Effector CD8-positive, alpha-beta T cell (primary cell): ENCODE data around the gene ANKRD45.
"Not testable (repeated sequence)": the region's sequence is repeated elsewhere in the genome, so short reads cannot be mapped to it uniquely, and the experiment has no call there.

ENCODE experiments used
- DNase-seq: peaks from one replicate; lab custom pipeline; 2025; lab: John Stamatoyannopoulos, UW

Gene ANKRD45

DNA sequence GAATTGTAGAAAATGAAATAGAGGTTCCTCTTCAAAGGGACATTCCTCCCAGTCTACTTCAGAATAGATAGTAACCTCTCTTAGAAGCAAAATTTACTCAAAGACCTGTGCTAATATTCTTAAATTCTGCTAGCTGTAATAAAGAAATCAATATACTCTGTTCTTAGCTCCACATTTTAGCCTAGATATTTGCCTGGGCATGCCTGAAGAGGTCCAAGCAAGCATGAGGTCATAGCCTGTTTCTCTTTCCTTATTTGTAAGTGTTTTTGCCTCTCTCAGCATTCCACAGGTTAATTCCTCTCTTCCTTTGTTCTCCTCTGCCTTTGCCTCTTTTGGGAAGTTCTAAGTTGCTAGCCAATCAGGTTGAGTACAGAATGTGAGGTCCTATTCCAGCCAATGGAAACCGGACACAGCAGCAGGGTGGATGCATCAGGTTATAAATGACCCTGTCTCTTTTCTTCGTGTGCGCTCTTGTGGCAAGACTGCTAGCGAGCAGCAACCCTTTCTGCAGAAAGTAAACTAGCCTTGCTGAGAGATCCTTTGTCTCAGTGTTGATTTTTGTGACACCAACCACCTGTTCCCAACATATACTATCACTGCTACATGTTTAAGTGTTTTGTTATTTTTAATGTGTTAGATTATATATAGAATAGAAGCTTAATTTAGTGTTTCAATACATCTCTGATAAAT, 27.1 kb downstream of the ANKRD45 start:
- DNase-seq, result not testable (repeated sequence)

DNA sequence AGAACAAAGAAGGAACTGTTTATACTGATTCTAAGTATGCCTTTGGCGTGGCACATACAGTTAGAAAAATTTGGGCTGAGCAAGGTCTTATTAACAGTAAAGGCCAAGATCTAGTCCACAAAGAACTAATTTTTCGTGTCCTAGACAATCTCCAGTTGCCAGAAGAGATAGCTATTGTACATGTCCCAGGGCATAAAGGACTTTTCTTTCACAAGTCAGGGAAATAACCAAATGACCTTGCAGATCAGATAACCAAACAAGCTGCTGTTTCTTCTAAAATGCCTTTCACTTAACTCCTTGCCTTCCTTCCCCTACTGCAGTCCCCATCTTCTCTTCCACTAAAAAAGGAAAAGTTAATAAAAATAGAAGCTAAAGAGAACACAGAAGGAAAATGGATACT, 30.5 kb downstream of the ANKRD45 start:
- no peak for DNase-seq

DNA sequence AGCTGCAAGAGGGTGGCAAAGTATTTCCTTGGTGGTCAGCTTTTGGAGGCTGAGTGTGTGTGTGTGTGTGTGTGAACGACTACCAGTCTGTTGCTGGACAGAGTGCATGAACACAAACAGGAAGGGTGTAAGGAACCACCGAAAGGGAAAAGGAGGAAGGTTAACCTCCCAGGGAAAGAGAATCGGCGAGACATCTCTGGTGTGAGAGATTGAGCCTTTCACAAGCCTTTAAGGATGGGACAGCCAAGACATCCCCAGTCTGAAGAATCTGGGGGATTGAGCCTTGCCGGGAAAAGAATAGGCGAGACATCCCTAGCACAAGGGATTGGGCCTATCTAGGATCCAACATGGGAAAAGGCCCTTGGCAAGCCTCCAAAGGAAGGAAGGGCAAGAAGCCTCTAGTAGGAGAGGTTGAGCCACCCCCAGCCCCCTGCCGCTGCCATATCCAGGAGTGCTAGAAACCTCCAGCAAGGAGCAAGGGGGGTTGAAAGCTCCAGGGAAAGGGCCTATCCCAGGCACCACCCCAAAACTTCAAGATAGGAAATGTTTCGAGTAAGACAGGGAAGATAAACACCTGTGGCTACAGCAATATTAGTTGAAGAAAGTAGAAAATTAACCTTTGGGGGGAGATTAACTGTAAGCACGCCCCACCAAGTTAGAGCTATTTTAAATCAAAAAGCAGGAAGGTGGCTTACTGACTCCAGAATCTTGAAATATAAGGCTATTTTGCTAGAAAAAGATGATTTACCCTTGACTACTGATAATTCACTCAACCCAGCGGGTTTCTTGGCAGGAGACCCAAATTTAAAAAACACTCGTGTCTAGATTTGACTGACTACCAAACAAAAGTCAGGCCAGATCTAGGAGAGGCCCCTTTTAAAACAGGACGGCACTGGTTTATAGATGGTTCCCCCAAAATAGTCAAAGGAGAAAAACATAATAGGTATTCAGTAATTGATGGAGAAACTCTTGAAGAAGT, 31.3 kb downstream of the ANKRD45 start:
- DNase-seq, result no peak

DNA sequence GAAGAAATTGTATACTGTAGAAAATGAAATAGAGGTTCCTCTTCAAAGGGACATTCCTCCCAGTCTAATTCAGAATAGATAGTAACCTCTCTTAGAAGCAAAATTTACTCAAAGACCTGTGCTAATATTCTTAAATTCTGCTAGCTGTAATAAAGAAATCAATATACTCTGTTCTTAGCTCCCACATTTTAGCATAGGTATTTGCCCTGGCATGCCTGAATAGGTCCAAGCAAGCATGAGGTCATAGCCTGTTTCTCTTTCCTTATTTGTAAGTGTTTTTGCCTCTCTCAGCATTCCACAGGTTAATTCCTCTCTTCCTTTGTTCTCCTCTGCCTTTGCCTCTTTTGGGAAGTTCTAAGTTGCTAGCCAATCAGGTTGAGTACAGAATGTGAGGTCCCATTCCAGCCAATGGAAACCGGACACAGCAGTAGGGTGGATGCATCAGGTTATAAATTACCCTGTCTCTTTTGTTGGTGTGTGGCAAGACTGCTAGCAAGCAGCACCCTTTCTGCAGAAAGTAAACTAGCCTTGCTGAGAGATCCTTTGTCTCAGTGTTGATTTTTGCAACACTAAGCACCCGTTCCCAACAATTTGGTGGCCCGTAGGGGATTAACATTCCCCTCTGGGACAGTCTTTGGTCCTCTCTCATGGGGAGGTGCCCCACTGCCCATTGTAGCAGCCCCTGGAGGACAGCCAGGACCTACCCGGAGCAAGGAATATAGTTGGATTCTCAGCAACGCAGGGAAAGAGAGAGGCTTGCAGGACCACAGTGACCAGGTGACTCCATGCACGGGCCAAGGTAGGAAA, 32.2 kb downstream of the ANKRD45 start:
- DNase-seq, result not testable (repeated sequence)

DNA sequence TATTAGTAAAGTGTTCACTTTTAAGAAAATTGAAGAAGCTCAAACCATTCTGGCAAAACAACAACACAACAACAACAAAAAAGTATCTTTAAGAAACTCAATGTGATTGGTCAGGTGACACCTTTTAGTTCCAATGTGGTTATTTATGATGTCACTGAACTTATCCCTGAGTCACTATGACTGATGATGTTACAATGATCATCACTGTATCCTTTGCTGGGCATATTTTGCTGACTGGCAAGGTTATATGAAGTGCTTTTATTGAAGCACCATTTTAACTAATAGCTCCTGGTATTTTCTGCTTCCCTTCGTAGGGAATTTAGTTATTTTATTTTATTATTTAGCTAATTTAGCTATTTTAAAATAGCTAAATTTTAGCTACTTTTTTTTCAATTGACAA, 34.5 kb downstream of the ANKRD45 start, which contains the start of gene TEX50:
Gene TEX50, plus strand, starts transcription at position 223 of the 400 bp plus-strand sequence. CDS start 184 bp downstream, outside the sequence.
- DNase-seq, result no peak

DNA sequence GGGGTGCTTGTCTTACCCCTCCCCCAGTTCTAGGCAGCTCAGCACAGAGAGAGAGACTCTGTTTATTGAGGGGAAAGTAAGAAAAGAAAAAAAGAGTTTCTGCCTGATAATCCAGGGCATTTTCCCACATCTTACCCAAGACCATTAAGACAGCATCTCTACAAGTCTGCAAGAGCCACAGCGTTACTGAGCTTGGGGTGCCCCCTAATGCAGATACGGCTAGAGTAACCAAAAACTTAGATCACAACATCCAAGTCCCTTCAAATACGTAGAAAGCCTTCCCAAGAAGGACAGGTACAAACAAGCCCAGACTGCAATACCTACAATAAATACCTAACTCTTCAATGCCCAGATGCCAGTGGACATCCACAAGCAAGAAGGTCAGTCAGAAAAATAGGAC, 40.8 kb downstream of the ANKRD45 start:
- DNase-seq, result no peak

DNA sequence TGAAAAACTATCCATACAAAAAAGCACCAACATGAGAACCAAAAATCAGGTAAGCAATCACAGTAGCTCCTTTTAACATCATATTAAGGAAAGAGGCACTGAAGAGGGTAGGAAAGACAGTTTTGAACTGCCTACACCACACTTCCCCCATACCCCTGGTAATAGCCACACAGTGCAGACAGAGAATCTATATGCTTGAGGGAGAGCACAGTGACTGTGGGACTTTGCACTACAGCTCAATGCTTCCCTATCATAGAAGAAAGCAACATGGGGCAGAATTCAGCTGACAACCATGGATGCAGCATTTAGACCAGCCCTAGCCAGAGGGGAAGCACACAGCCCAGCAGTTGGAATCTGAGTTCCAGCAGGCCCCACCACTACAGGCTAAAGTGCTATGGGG, 42.4 kb downstream of the ANKRD45 start:
- no peak for DNase-seq

DNA sequence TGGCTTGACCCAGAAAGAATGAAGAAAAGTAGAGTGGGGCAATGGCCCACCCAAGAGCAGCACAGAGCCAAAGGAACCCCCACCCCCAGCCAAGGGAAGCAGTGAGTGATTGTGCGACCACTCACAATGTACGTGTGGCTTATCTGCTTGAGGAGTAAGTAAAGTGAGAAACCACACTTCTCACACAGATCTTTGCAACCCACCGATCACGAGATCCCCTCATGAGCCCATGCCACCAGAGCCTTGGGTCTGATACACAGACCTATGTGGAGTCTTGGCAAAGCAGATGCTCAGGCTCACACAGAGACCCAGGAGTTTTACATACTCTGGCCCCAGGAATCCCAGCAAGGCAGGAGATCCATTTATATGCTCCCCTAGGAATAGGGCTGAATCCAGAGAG, 52.8 kb downstream of the ANKRD45 start:
- DNase-seq, result no peak

DNA sequence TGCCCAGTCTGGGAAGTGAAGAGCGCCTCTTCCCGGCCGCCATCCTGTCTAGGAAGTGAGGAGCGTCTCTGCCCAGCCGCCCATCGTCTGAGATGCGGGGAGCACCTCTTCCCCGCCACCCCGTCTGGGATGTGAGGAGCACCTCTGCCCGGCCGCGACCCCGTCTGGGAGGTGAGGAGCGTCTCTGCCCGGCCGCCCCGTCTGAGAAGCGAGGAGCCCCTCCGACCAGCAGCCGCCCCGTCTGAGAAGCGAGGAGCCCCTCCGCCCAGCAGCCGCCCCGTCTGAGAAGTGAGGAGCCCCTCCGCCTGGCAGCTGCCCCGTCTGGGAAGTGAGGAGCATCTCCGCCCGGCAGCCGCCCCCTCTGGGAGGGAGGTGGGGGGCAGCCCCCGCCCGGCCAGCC, 56.6 kb downstream of the ANKRD45 start:
- not testable (repeated sequence) for DNase-seq

DNA sequence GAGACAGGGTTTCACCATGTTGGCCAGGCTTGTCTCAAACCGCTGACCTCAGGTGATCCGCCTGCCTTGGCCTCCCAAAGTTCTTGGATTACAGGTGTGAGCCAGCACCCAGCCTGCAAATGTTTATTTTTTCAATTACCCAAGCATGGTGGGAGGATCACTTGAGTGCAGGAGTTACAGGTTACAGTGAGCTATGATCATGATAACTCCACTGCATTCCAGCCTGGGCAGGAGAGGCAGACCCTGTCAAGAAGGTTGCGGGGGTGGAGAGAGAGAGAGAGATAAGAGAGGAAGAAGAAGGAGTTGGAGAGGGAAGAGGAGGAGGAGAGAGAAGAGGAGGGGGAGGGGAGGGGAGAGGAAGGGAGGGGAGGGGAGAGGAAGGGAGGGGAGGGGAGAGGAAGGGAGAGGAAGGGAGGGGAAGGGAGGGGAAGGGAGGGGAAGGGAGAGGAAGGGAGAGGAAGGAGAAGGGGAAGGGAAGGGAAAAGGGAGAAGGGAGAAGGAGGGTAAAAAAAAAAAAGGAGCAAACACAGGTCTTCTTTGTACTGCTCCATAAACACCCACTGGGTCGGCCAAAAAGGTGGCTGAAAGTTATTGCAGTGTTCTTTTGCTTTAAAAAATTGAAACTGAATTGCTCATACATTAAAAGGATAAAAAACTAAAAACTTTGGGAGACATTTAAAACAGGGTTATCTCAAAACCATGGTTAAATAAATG, 61.0 kb downstream of the ANKRD45 start:
- DNase-seq, result no peak

DNA sequence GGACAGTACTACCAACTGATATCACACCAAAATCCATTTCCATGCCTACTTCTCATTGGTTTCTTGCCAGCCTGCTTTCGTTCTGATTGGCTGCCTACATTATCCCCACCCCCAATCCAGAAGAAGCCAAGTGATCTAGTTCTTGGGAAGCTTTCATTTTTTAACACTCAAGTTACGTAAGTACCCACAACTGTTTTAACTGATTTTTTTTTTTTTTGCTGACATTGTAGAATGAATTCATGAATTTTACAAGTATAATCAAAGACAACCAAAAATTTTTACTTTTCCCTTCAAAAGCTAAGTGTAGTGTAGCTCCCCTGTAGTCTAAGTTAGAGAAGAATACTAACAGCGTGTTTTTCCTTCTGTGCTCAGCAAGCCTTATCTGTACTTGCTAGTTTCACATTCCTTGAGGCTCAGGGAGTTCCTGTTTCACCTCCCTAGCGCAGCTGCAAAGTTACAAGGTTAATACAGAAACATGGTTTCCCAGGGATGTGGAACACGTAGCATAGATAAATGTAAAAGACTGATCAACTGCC, 66.5 kb downstream of the ANKRD45 start, which contains the start of gene SLC9C2:
Gene SLC9C2, minus strand, starts transcription at position 17 of the 536 bp plus-strand sequence. CDS start 1,296 bp downstream, outside the sequence.
- no peak for DNase-seq

DNA sequence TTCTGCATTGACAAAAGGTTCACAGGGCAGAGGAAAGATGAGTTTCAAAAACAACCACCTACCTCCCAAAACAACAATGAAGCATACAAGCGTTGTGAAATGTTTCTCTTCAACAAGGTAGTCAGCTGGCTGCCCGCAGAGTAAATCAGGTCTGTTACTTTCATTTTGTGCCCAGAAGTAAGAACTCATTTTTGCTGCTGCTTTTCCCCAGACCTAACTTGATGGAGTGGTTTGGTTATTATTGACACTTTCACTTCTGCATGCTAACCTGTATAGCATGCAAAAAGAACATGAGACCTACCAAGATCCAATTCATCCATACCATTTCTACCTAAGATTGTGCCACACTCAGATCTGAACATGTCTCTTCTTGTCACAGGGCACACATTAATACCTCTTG, 68.1 kb downstream of the ANKRD45 start:
- no peak for DNase-seq

DNA sequence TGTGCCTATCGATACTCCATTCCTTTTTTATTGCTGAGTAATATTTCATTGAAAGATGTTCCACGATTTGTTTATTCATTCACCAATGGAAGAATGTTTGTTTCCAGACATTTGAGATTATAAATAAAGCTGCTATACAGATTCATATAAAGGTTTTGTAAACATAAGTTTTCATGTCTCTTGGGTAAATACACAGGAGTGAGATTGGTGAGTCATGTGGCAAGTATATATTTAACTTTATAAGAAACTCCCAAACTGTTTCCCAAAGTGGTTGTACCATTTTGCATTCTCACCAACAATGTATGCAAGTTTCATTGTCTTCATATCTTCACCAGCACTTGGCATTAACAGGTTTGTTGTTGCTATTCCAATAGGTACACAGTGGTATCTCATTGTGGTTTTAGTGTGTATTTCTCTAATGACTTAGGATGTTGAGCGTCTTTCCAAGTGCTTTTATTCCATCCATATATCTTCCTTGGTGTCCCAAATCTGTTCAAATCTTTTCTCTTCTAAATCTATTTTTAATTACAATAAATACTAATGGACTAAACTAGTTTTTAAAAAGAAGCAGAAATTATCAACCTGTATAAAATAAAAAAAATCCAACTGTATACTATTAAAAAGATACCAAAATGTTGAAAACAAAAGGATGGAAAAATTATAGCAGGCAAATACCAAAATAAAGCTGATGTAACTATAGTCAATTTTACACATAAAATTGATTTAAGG, 73.4 kb downstream of the ANKRD45 start:
- DNase-seq, result no peak

DNA sequence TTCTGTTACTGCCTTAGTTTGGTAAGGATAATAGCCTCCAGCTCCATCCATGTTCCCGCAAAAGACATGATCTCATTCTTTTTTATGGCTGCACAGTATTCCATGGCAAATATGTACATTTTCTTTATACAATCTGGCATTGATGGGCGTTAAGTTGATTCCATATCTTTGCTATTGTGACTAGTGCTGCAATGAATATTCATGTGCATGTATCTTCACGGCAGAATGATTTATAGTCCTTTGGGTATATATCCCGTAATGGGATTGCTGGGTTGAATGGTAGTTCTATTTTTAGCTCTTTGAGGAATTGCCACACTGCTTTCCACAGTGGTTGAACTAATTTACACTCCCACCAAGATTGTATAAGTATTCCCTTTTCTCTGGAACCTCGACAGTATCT, 78.5 kb downstream of the ANKRD45 start:
- not testable (repeated sequence) for DNase-seq

DNA sequence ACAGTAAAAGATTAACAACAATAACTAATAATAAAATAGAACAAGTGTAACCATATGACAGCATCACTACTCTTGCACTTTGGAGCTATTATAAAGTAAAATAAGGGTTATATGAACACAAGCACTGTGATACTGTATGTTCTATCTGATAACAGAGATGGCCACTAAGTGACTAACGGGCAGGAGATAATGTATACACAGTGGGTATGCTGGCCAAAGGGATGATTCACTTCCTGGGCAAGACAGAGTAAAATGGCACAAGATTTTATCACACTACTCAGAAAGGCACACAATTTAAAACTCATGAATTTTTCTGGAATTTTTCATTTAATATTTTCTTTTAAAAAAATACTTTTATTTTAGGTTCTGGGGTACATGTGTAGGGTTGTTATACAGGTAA, 79.1 kb downstream of the ANKRD45 start:
- no peak for DNase-seq

DNA sequence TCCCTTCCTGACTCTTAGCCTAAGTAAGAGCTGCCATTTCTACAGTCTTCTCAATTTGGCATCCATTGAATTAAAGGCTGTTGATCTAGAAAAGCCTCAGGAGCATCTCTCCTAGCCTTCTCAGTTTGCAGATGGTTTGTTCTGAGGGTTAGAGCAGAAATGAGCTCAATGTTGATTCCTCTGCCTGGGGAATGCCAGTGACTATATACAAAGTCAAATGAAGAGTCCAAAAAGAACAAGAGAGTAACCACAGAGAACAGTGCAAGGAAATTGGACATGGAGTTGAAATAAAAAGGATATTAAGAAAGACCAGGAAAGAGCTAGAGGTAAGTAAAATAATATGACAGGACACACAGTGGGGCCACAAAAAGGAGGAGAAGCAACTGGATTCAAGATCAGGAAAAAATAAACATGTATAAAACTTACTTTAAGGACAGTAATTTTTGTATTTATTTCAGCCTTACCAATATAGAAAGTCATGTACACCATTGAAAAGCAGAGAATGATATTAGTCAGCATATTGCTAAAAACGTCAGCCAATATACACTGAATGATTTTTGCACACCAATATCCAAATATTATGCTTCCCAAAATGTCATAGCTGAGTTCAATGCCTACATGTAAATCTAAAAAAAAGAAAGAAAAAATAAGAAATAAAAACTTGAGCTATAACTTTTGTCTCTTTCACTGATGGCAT, 88.1 kb downstream of the ANKRD45 start:
- DNase-seq, result no peak

DNA sequence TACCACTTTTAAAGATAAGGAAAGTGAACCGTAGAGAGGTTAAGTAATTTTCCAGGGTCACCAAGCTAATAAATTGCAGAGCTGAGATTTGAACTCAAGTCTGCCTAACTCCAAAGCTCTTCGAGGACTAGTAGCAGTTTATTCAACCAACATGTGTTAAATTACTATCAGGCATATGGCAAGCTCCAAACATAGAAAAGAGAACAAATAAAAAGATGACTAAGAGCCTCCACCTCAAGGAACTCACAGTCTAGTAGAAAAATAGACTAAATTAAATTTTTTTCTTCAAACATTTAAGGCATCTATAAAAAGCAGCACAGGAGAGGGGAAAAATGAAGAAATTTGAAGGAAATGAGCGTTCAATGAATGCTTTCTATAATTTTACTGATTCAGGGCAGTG, 89.0 kb downstream of the ANKRD45 start:
- no peak for DNase-seq

DNA sequence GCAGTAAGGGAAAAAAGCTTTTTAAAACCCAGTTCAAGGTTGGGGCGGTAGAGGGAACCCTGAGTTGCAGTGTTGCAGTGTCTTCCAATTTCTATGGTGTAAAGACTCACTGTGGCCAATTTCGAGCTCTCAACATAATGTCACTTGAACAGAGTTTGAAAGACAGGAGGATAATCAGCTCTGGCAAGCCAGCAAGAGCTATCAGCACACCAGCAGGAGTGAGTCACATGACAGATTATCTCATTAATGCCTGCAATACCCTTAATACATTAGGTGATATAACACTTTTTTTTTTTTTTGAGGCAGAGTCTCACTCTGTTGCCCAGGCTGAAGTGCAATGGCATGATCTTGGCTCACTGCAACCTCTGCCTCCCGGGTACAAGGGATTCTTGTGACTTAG, 89.6 kb downstream of the ANKRD45 start:
- no peak for DNase-seq

DNA sequence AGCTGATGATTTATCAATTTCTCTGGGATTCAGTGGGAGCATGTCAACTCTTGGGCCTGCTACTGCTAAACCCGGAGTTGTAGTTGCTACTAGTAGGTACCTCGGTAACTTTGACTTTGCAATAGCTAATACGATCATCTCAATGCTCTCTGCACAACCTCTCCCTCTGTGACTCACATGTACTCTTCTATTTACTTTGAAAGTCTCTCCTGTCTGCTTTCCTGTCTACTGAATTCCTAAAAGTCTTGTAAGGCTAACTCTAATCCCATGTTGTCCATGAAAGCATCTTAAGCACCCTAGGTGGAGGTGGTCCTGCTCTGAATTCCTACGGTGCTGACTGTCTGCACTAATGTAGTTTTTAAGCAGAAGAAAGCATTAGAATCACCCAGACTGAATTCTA, 96.1 kb downstream of the ANKRD45 start:
- DNase-seq, result no peak
